NCI-H2107 treated with DMSO at 0.1 percent for 48 hours (cell line): ENCODE data around the gene SDE2.
A peak's percentile ranks its signal among the peaks of the same experiment; 100 is the strongest.
"Not testable (repeated sequence)": the region's sequence is repeated elsewhere in the genome, so short reads cannot be mapped to it uniquely, and the experiment has no call there.

Source experiments
- DNase-seq: peaks from one replicate; lab custom pipeline; 2025; ENCODE audit not compliant: unreplicated experiment; lab: John Stamatoyannopoulos, UW

SDE2 gene

GRCh38 chr1:225945564-225945963, 53.6 kb downstream of the SDE2 start:
- DNase-seq: no peak

DNA sequence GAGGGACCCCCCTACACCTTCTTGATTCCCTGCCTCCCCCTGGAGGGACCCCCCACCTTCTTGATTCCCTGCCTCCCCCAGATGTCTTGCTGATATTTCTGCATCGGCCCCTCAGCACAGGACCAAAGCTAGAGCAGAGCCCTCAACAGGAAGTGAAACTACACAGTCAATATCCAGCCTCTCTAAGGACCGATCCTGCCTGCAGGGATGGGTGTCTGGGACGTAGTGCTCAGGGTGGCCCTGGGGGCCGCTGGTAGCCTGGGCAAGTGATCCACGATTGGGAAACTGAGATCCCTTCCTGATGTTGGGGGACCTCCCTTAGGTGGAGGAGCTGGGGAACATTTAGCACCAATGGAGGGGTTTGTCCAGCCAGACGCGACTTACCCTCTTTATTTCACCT, 54.2 kb downstream of the SDE2 start:
- no peak for DNase-seq

DNA sequence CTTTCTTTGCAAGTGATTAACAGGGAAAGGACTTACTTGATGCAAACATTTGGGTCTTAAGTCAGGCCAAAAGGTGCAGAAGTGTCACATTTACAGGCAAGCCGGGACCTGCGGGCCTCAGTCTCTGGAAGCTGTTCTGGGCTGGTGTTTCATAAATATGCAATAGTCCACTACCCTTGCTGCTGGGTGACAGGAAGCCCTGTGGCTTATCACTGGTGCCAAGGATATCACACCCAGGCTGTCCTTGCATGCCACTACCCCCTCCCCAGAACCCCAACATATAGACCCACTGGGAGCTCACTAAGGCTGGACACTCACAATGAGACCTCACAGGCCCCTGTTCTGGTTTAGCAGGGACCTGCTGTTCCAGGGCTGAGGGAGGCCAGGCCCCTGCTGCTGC, 54.8 kb downstream of the SDE2 start:
- DNase-seq: no peak

- no peak for DNase-seq
Measured at GRCh38 chr1:225943582-225943981, 55.6 kb downstream of the SDE2 start.

GRCh38 chr1:225942574-225942973, 56.6 kb downstream of the SDE2 start:
- DNase-seq: peak; percentile 56

DNA sequence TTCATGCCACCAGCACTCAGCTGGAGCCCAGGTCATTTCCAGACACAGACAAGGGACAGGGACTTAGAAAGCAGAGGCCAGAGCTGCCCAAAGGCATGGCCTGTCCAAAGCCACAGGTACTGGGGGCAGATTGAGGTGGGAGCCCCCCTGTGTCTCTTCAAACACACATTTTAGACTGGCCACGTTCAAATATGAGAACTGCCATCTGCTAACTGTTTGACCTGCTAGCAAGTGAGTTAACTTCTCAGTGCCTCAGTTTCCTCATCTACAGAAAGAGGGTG, 57.3 kb downstream of the SDE2 start:
- DNase-seq: no peak

- DNase-seq: no peak
Measured at GRCh38 chr1:225941187-225941941, 57.8 kb downstream of the SDE2 start, which contains the start of gene LEFTY2. Gene LEFTY2 (minus strand): TSS chr1:225941220. CDS start chr1:225941140, 80 bp downstream.

- DNase-seq: no peak
Measured at GRCh38 chr1:225940385-225941151, 58.6 kb downstream of the SDE2 start.

- not testable (repeated sequence) for DNase-seq
Measured at GRCh38 chr1:225939939-225940310, 59.2 kb downstream of the SDE2 start.

DNA sequence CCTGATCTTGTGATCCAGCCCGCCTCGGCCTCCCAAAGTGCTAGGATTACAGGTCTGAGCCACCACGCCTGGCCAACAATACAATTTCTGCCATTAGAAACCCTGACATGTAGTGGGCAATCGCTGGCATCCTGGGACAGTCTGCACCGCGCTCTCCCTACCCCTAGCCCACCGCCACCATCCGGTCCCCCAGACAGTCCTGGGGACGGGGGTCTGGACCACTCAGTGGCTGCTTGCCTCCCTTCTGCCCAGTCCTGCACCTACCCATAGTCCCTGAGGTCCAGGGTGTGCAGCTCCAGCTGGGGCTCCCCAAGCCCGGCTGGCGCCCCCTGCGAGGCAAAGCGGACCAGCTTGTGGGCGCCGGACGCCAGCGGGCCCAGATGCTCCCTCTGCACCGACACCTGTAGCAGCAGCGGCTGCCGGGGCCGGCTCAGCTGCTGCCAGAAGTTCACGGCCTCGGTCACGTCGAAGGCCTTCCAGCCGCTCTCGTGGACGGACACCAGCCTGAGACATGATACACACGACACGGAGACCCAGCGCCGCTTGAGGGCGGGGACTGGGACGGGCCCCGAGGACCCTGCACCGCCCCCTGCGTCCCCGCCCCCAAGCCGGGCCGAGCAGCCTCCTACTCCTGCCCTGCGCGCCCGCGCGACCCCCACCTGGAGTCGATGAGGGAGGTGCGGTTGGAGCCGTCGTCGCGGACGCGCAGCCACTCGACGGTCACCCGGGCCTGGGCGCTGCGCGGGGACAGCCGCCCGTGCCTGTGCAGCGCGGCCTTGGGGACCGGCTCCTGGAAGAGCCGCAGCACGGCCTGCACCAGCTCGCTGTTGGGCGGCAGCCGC, 59.8 kb downstream of the SDE2 start:
- not testable (repeated sequence) for DNase-seq

- no peak for DNase-seq
Measured at GRCh38 chr1:225937048-225937968, 61.8 kb downstream of the SDE2 start.

DNA sequence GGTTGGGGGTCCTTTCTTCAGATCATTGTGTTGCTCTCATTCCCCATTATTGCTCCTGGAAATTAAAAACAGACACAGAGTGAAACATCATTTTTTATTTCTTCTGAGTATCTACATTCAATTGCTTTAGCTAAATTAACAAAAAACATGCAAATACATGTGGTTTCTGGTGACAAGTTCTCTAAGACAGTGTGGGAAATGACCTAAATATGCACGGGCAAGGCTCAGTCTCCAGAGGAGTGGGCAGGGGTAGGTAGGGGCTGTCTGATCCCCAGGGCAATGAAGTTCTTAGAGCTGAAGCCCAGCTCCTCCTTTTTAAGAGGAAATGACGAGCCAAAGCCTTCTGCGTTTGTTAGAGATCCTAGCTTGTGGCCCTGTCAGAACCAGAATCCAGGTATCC, 62.6 kb downstream of the SDE2 start:
- no peak for DNase-seq

DNA sequence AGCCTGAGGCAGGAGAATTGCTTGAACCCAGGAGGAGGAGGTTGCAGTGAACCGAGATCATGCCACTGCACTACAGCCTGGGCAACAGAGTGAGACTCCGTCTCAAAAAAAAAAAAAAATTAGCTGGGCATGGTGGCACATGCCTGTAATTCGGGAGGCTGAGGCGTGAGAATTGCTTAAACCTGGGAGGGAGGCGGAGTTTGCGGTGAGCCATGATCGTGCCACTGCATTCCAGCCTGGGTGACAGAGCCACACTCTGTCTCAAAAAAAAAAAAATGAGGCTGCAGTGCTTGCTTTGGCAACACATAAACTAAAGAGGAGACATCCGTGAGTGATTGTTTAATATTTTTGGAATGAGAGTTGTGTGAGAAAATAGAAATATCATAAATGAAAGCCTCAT, 63.1 kb downstream of the SDE2 start:
- DNase-seq: not testable (repeated sequence)

- DNase-seq: no peak
Measured at GRCh38 chr1:225934711-225935110, 64.4 kb downstream of the SDE2 start.

DNA sequence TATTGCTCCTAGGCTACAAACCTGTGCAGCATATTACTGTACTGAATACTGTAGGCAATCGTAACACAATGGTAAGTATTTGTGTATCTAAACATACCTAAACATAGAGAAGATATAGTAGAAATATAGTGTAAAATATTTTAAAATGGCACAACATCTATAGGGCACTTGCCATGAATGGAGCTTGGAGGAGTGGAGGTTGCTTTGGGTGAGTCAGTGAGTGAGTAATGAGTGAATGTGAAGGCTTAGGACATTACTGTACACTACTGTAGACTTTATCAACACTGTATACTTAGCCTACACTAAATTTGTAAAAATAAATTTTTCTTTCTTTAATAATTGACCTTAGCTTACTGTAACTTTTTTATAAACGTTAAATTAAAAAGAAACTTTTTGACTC, 66.1 kb downstream of the SDE2 start:
- no peak for DNase-seq
